ENCODE data around the gene HLA-B.

HLA-B gene

DNA sequence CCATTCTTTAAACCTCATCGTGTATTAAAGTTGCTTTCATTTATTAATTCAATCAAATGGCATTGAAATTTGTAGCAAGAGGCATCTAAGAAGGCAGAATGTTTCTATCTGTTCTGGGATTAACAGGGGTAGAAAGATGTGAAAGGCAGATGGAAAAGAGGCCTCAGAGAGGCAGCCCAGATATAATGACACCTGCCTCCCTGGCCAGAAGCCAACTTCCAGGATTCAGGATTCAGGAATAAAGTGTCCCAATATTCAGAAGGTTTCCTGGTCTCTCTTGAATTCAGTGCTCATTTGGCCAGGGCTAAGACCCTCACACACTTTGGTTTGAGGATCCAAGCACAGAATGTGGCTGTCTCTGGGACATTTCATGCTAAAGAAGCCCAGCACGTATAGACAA is 39.9 kb downstream of the HLA-B start:
- Histone ChIP-seq H3K9ac (ENCODE audit: low read length) (no peak overlapping the region), H4K20me1 (ENCODE audit: insufficient read depth, low read length) (no peaks in the 10 kb centered on the region), H3K4me3 (ENCODE audit: low read length) (no peak overlapping the region), H3K79me2 (ENCODE audit: low read length) (no peaks in the 10 kb centered on the region), H3K4me2 (ENCODE audit: low read length) (no peak overlapping the region), H3K27me3 (ENCODE audit: low read depth, low read length) (no peaks in the 10 kb centered on the region), H3K36me3 (replicated peaks; ENCODE audit: low read depth, low read length) (no peaks in the 10 kb centered on the region), H3K27ac (ENCODE audit: low read length) (no peak overlapping the region), H3K4me1 (ENCODE audit: low read length) (no peaks in the 10 kb centered on the region), H3K9me3 (ENCODE audit: insufficient read depth, low read length) (no peaks in the 10 kb centered on the region), H2AFZ (ENCODE audit: low read depth, low read length) (no peak overlapping the region)
- no peak for TF ChIP-seq CTCF (IDR thresholded peaks at IDR 0.05; ENCODE audit: low read depth, low read length)
- TF ChIP-seq EZH2phosphoT487 (IDR thresholded peaks at IDR 0.05; ENCODE audit: low read depth): no peak

GRCh38 chr6:31309641-31310040 is 47.3 kb downstream of the HLA-B start:
- H3K36me3 ChIP-seq (replicated peaks; ENCODE audit: low read depth, low read length): no peaks in the 10 kb centered on the region
- H3K9ac ChIP-seq (ENCODE audit: low read length): no peak overlapping the region
- no peak overlapping the region for H3K27ac ChIP-seq (ENCODE audit: low read length)
- no peak overlapping the region for H2AFZ ChIP-seq (ENCODE audit: low read depth, low read length)
- H3K9me3 ChIP-seq (ENCODE audit: insufficient read depth, low read length): no peaks in the 10 kb centered on the region
- no peak for TF ChIP-seq CTCF (IDR thresholded peaks at IDR 0.05; ENCODE audit: low read depth, low read length)
- no peak for TF ChIP-seq EZH2phosphoT487 (IDR thresholded peaks at IDR 0.05; ENCODE audit: low read depth)
- no peaks in the 10 kb centered on the region for H4K20me1 ChIP-seq (ENCODE audit: insufficient read depth, low read length)
- H3K27me3 ChIP-seq (ENCODE audit: low read depth, low read length): no peaks in the 10 kb centered on the region
- no peak overlapping the region for H3K4me2 ChIP-seq (ENCODE audit: low read length)
- H3K4me1 ChIP-seq (ENCODE audit: low read length): no peaks in the 10 kb centered on the region
- no peaks in the 10 kb centered on the region for H3K79me2 ChIP-seq (ENCODE audit: low read length)
- H3K4me3 ChIP-seq (ENCODE audit: low read length): no peak overlapping the region

GRCh38 chr6:31308845-31309175 is 48.2 kb downstream of the HLA-B start:
- no peak overlapping the region for H2AFZ ChIP-seq (ENCODE audit: low read depth, low read length)
- no peaks in the 10 kb centered on the region for H4K20me1 ChIP-seq (ENCODE audit: insufficient read depth, low read length)
- TF ChIP-seq CTCF (IDR thresholded peaks at IDR 0.05; ENCODE audit: low read depth, low read length) (no peak), EZH2phosphoT487 (IDR thresholded peaks at IDR 0.05; ENCODE audit: low read depth) (no peak)
- no peaks in the 10 kb centered on the region for H3K9me3 ChIP-seq (ENCODE audit: insufficient read depth, low read length)
- H3K27me3 ChIP-seq (ENCODE audit: low read depth, low read length): no peaks in the 10 kb centered on the region
- no peaks in the 10 kb centered on the region for H3K4me1 ChIP-seq (ENCODE audit: low read length)
- H3K79me2 ChIP-seq (ENCODE audit: low read length): no peaks in the 10 kb centered on the region
- no peak overlapping the region for H3K27ac ChIP-seq (ENCODE audit: low read length)
- H3K4me3 ChIP-seq (ENCODE audit: low read length): no peak overlapping the region
- H3K4me2 ChIP-seq (ENCODE audit: low read length): no peak overlapping the region
- no peak overlapping the region for H3K9ac ChIP-seq (ENCODE audit: low read length)
- no peaks in the 10 kb centered on the region for H3K36me3 ChIP-seq (replicated peaks; ENCODE audit: low read depth, low read length)

DNA sequence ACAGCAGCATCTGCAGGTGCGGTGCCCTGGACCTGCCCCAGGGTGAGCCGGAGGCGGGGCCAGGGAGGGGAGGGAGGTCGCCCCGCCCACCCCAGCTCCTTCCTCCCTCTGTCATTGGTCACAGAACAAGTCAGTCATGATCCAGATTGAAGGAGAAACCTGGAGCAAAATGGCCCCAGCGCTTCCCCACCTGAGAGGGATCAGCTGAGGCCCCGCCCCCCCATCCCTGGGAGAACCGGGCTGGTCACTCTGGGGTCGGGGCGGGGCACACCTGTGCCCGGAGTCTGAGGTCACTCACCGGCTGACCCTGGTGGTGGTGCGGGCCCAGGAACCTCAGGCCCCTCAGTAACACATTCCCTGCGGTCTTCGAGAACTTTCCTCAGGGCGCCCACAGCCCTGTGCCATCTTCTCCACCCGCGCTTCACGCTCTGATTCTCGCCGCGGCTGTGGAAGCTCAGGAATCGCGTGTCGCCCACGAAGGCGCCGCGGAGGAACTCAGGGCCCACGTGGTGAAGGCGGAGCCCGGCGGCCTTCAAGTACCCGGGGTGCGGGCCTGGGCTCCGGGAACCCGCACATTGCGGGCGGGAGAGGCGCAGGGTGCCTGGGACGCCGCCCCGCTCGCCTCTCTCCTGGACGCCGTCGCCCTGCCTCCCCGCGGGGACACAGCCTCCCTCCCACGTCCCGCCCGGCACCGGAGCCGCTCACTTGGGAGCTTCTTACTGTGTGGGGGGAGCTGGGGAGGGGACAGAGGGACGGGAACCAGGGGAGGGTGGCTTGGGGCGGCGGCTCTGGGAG is 48.7 kb downstream of the HLA-B start:
- Histone ChIP-seq H3K4me2 (ENCODE audit: low read length) (no peak overlapping the region), H3K9ac (ENCODE audit: low read length) (no peak overlapping the region), H3K9me3 (ENCODE audit: insufficient read depth, low read length) (no peaks in the 10 kb centered on the region), H3K4me3 (ENCODE audit: low read length) (no peak overlapping the region), H2AFZ (ENCODE audit: low read depth, low read length) (no peak overlapping the region), H3K27ac (ENCODE audit: low read length) (no peak overlapping the region), H4K20me1 (ENCODE audit: insufficient read depth, low read length) (no peaks in the 10 kb centered on the region), H3K27me3 (ENCODE audit: low read depth, low read length) (no peaks in the 10 kb centered on the region), H3K36me3 (replicated peaks; ENCODE audit: low read depth, low read length) (no peaks in the 10 kb centered on the region), H3K4me1 (ENCODE audit: low read length) (no peaks in the 10 kb centered on the region), H3K79me2 (ENCODE audit: low read length) (no peaks in the 10 kb centered on the region)
- TF ChIP-seq CTCF (IDR thresholded peaks at IDR 0.05; ENCODE audit: low read depth, low read length): no peak
- no peak for TF ChIP-seq EZH2phosphoT487 (IDR thresholded peaks at IDR 0.05; ENCODE audit: low read depth)

Data from OCI-LY3 (cell line).